Measurements from ENCODE around the gene PCDHGB4. TPM values are rescaled to one million over a fixed set of nuclear protein-coding genes. Genes with fewer than 3 reads are reported as not detected.

The PCDHGB4 gene
- total and polyA plus RNA-seq, 10 of the 15 experiments (the other 5 are each of a cell fraction or from before 2014, with no cell fraction given), result 0.02 to 0.20 (median 0.04) TPM; not detected in 4

DNA sequence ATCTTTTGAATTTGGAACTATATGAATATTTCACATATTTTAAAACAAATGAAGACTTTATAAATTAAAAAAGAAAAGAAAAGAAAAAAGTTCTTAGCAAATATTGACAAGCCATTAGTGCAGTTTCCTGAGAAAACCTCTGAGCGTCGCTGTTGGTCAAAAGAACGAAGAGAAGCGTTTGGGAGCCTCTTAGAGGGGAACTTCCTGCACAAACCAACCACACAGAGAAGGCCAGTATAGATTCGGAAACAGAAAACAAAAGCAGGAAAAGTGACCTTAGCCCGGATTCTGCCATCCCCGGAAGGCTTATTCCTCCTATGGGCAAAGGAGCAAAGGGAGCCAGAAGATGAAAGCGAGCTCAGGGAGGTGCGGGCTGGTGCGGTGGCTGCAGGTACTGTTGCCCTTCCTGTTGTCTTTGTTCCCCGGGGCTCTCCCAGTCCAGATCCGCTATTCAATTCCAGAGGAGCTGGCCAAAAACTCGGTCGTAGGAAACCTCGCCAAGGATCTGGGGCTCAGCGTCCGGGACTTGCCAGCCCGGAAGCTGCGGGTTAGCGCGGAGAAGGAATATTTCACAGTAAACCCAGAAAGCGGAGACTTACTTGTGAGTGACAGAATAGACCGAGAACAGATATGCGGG is 27.6 kb upstream of the PCDHGB4 start, which contains the start of gene PCDHGB2:
Gene PCDHGB2 (plus strand): TSS at position 205 of the 637 bp plus-strand sequence. CDS start 142 bp downstream, at position 347.
- Histone ChIP-seq H3K27me3 (replicated peaks in 1 of 2; ENCODE audit: control insufficient read depth in 2 of 2, insufficient read depth in 2 of 2, low read length in 1 of 2) (no peaks in the 10 kb centered on the region), H3K27ac (ENCODE audit: control insufficient read depth, insufficient read depth) (no peak within 1 kb of the TSS), H3K9ac (ENCODE audit: control insufficient read depth, insufficient read depth, low read length) (no peak within 1 kb of the TSS), H3K9me3 (replicated peaks; ENCODE audit: control insufficient read depth, insufficient read depth, low read length) (peaks cover 6% of the 10 kb centered on the region; the same call in 2 of the 3 replicates), H3K4me1 (ENCODE audit: control insufficient read depth, insufficient read depth, low read length) (no peaks in the 10 kb centered on the region), H3K4me2 (ENCODE audit: control insufficient read depth, insufficient read depth) (no peak within 1 kb of the TSS), H2AFZ (ENCODE audit: control insufficient read depth, low read depth, low read length) (no peak within 1 kb of the TSS), H3K36me3 (ENCODE audit: control insufficient read depth in 2 of 2, insufficient read depth in 2 of 2, low read length in 1 of 2) (no peaks in the 10 kb centered on the region), H3K79me2 (ENCODE audit: control insufficient read depth, insufficient read depth, low read length) (no peaks in the 10 kb centered on the region), H3K4me3 (peak within 1 kb of the TSS; percentile 12), H4K20me1 (ENCODE audit: control insufficient read depth, insufficient read depth) (no peaks in the 10 kb centered on the region)
- in situ Hi-C loops (cut with MboI), result no loop called here
- no peak for DNase-seq (ENCODE audit: low read depth, low spot score)
- 31% methylated on average over 24 of the region's 24 CpGs for WGBS (ENCODE audit: insufficient coverage, insufficient replicate concordance, low lambda C conversion rate, missing lambda C conversion rate)
- no TSS peak for BruUV-seq (replicated peaks)
- ChIA-PET CTCF (interaction anchor here (0.6 to 1.4 kb wide), 5 partner anchors 10 to 204 kb away, joined by 3 to 4 read pairs (median 3); partner anchors contain the start of gene PCDHGB3), RAD21 (ENCODE audit: unreplicated experiment) (no interaction called here), SMC1A (ENCODE audit: uncharacterized antibody, unreplicated experiment) (no interaction called here), POLR2A (no interaction called here)
- no peak for FAIRE-seq
- peak; percentile 64 for ATAC-seq
- intact Hi-C loops (cut with micrococcal nuclease; ENCODE audit: unreplicated experiment), result no loop called here
- TF ChIP-seq PKNOX1 (IDR thresholded peaks at IDR 0.05) (no peak), ASH2L (IDR thresholded peaks at IDR 0.05; ENCODE audit: borderline replicate concordance, low read depth) (no peak), IKZF2 (IDR thresholded peaks at IDR 0.05) (no peak), CBX3 (IDR thresholded peaks at IDR 0.05; ENCODE audit: borderline replicate concordance, low read depth) (no peak), RAD21 (IDR thresholded peaks at IDR 0.05; ENCODE audit: insufficient read depth, low read depth, low read length) (peak; percentile 47; the same call in 1 of the 2 replicates), BMI1 (IDR thresholded peaks at IDR 0.05; ENCODE audit: borderline replicate concordance) (no peak), CBX5 (IDR thresholded peaks at IDR 0.05; ENCODE audit: low read depth) (0 out of 2 replicates have a peak, but pooled peaks have one; percentile 25), KLF5 (IDR thresholded peaks at IDR 0.05; ENCODE audit: partially characterized antibody) (no peak), RAD51 (IDR thresholded peaks at IDR 0.05) (no peak), BCL3 (IDR thresholded peaks at IDR 0.05; ENCODE audit: borderline replicate concordance, insufficient read depth, low read depth, low read length, poor library complexity, severe bottlenecking) (no peak), IRF4 (IDR thresholded peaks at IDR 0.05; ENCODE audit: low read depth, low read length) (no peak), SREBF2 (IDR thresholded peaks at IDR 0.05; ENCODE audit: low read length) (no peak), SUPT20H (IDR thresholded peaks at IDR 0.05; ENCODE audit: borderline replicate concordance, control insufficient read depth, low read depth, low read length) (no peak), BCL11A (IDR thresholded peaks at IDR 0.05; ENCODE audit: low read depth, low read length) (no peak), PAX8 (IDR thresholded peaks at IDR 0.05) (no peak), STAT3 (IDR thresholded peaks at IDR 0.05; ENCODE audit: low read depth, low read length) (no peak), EGR1 (IDR thresholded peaks at IDR 0.05; ENCODE audit: borderline replicate concordance in 1 of 2, low read depth in 2 of 2, low read length in 2 of 2) (no peak)
- TF ChIP-seq, protein P1, sequence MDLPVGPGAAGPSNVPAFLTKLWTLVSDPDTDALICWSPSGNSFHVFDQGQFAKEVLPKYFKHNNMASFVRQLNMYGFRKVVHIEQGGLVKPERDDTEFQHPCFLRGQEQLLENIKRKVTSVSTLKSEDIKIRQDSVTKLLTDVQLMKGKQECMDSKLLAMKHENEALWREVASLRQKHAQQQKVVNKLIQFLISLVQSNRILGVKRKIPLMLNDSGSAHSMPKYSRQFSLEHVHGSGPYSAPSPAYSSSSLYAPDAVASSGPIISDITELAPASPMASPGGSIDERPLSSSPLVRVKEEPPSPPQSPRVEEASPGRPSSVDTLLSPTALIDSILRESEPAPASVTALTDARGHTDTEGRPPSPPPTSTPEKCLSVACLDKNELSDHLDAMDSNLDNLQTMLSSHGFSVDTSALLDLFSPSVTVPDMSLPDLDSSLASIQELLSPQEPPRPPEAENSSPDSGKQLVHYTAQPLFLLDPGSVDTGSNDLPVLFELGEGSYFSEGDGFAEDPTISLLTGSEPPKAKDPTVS (IDR thresholded peaks at IDR 0.05; ENCODE audit: low read depth, low read length), result no peak
- TF ChIP-seq, protein P2, sequence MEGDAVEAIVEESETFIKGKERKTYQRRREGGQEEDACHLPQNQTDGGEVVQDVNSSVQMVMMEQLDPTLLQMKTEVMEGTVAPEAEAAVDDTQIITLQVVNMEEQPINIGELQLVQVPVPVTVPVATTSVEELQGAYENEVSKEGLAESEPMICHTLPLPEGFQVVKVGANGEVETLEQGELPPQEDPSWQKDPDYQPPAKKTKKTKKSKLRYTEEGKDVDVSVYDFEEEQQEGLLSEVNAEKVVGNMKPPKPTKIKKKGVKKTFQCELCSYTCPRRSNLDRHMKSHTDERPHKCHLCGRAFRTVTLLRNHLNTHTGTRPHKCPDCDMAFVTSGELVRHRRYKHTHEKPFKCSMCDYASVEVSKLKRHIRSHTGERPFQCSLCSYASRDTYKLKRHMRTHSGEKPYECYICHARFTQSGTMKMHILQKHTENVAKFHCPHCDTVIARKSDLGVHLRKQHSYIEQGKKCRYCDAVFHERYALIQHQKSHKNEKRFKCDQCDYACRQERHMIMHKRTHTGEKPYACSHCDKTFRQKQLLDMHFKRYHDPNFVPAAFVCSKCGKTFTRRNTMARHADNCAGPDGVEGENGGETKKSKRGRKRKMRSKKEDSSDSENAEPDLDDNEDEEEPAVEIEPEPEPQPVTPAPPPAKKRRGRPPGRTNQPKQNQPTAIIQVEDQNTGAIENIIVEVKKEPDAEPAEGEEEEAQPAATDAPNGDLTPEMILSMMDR (IDR thresholded peaks at IDR 0.05 in 2 of 3, conservative IDR thresholded peaks at IDR 0.05 in 1 of 3; ENCODE audit: control insufficient read depth in 2 of 3, extremely low read depth in 1 of 3, insufficient read depth in 1 of 3, low read depth in 3 of 3, low read length in 3 of 3), result peak; percentile 7 to 53 (median 35); a peak in 4 of 6 replicates

All from GM12878 (cell line).